Measurements from ENCODE around the gene ACP4. TPM values are rescaled to one million over a fixed set of nuclear protein-coding genes. Genes with fewer than 3 reads are reported as not detected.
"Not testable (repeated sequence)": the region's sequence is repeated elsewhere in the genome, so short reads cannot be mapped to it uniquely, and the experiment has no call there.

The ACP4 gene
- total and polyA plus RNA-seq, 3 donors from 2014 or later = 0.43 to 4.0 (median 1.9) TPM

DNA sequence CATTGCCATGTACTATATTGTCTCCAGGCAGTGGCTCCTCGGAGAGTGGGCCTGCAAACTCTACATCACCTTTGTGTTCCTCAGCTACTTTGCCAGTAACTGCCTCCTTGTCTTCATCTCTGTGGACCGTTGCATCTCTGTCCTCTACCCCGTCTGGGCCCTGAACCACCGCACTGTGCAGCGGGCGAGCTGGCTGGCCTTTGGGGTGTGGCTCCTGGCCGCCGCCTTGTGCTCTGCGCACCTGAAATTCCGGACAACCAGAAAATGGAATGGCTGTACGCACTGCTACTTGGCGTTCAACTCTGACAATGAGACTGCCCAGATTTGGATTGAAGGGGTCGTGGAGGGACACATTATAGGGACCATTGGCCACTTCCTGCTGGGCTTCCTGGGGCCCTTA lies 19.3 kb upstream of the ACP4 start:
- H3K4me3 ChIP-seq = no peak overlapping the region
- no peak for TF ChIP-seq POLR2A (IDR thresholded peaks at IDR 0.05)
- TF ChIP-seq CTCF (IDR thresholded peaks at IDR 0.05) = no peak
- intact Hi-C loops (cut with DNase I; ENCODE audit: low total_unique reads) = no loop called here
- no peak for DNase-seq
- H3K27ac ChIP-seq = no peak overlapping the region
- no peaks in the 10 kb centered on the region for H3K27me3 ChIP-seq
- 51 to 59% methylated on average over 13 of the region's 13 CpGs for WGBS, 2 donors
- no peaks in the 10 kb centered on the region for H3K9me3 ChIP-seq
- H3K36me3 ChIP-seq (ENCODE audit: low read depth, missing control alignments) = no peaks in the 10 kb centered on the region
- no peaks in the 10 kb centered on the region for H3K4me1 ChIP-seq

DNA sequence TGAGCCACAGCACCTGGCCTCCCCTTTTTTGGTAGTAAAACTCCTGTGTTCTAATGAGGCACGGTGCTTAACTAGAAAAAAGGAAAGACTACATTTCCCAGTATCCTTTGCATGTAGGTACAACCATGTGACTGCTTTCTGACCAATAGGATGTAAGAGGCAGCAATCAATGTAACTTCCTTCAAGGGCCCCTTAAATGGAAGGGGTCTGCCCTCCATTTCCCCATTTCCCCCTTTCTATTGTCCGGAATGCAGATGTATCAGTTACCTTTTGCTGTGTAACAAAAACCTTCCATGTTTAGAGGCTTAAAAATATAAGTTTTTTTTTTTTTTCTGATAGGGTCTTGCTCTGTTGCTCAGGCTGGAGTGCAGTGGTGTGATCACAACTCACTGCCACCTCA lies 17.7 kb upstream of the ACP4 start:
- no peaks in the 10 kb centered on the region for H3K9me3 ChIP-seq
- no peaks in the 10 kb centered on the region for H3K36me3 ChIP-seq (ENCODE audit: low read depth, missing control alignments)
- DNase-seq = no peak
- H3K27ac ChIP-seq = no peak overlapping the region
- H3K4me1 ChIP-seq = no peaks in the 10 kb centered on the region
- intact Hi-C loops (cut with DNase I; ENCODE audit: low total_unique reads) = no loop called here
- 39 to 45% methylated on average over 2 of the region's 2 CpGs for WGBS, 2 donors
- no peak for TF ChIP-seq CTCF (IDR thresholded peaks at IDR 0.05)
- no peak for TF ChIP-seq POLR2A (IDR thresholded peaks at IDR 0.05)
- peak overlapping the region in 1 of 2 donors; percentile 3 for H3K4me3 ChIP-seq
- H3K27me3 ChIP-seq = no peaks in the 10 kb centered on the region

GRCh38 chr19:50772912-50773311 lies 17.3 kb upstream of the ACP4 start:
- intact Hi-C loops (cut with DNase I; ENCODE audit: low total_unique reads) = not testable (repeated sequence)

GRCh38 chr19:50773454-50773853 lies 16.8 kb upstream of the ACP4 start:
- intact Hi-C loops (cut with DNase I; ENCODE audit: low total_unique reads); DNase-seq; H3K9me3 ChIP-seq; H3K36me3 ChIP-seq (ENCODE audit: low read depth, missing control alignments); H3K4me3 ChIP-seq; H3K4me1 ChIP-seq; H3K27me3 ChIP-seq; H3K27ac ChIP-seq: not testable (repeated sequence)
- WGBS, 2 donors = 47 to 58% methylated on average over 5 to 7 of the region's 7 CpGs

More at GRCh38 chr19:50772912-50773311, 17.3 kb upstream of the ACP4 start:
- not testable (repeated sequence) for H3K27me3 ChIP-seq; H3K4me1 ChIP-seq; DNase-seq; H3K4me3 ChIP-seq; H3K27ac ChIP-seq; H3K36me3 ChIP-seq (ENCODE audit: low read depth, missing control alignments); H3K9me3 ChIP-seq
- WGBS, 2 donors = 83 to 86% methylated on average over 3 of the region's 3 CpGs

DNA sequence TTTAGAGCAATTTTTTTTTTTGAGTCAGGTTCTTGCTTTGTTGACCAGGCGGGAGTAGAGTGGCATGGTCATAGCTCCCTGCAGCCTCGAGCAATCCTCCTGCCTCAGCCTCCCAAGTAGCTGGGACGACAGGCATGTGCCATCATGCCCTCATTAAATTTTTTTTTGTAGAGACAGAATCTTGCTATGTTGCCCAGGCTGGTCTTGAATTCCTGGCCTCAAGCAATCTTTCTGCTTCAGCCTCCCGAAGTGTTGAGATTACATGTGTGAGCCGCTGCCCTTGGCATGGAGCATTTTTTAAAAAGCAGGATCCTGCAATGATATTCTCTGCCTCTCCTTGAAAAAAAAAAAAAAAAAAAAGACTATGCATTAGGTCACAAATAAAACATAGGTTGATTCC lies 14.1 kb upstream of the ACP4 start:
- no peak for DNase-seq
- WGBS, 2 donors = 88 to 92% methylated on average over 5 of the region's 5 CpGs
- Histone ChIP-seq H3K4me1 (no peaks in the 10 kb centered on the region), H3K9me3 (no peaks in the 10 kb centered on the region), H3K4me3 (no peak overlapping the region), H3K27ac (no peak overlapping the region), H3K27me3 (no peaks in the 10 kb centered on the region), H3K36me3 (ENCODE audit: low read depth, missing control alignments) (no peaks in the 10 kb centered on the region)
- intact Hi-C loops (cut with DNase I; ENCODE audit: low total_unique reads) = no loop called here
- no peak for TF ChIP-seq CTCF (IDR thresholded peaks at IDR 0.05)
- no peak for TF ChIP-seq POLR2A (IDR thresholded peaks at IDR 0.05)

DNA sequence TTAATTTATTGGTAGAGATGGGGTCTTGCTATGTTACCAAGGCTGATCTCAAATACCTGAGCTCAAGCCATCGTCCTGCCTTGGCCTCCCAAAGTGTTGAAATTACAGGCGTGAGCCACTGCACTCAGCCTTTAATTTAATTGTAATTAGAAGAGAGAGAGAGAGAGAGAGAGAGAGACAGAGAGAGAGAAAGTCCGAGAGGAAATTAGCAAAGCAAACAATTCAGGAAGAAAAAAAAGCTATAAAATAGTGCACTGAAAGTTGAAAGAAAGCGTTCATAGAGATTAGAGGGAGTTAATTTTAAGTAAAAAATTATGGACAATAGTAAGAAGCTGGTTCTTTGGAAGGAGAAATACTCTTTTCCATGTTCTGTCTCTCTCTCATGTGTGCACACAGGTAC lies 13.0 kb upstream of the ACP4 start:
- intact Hi-C loops (cut with DNase I; ENCODE audit: low total_unique reads) = no loop called here
- Histone ChIP-seq H3K27ac (no peak overlapping the region), H3K4me1 (no peaks in the 10 kb centered on the region), H3K36me3 (ENCODE audit: low read depth, missing control alignments) (no peaks in the 10 kb centered on the region), H3K4me3 (no peak overlapping the region), H3K9me3 (no peaks in the 10 kb centered on the region), H3K27me3 (no peaks in the 10 kb centered on the region)
- no peak for TF ChIP-seq POLR2A (IDR thresholded peaks at IDR 0.05)
- no peak for TF ChIP-seq CTCF (IDR thresholded peaks at IDR 0.05)
- 50 to 51% methylated on average over 4 of the region's 4 CpGs for WGBS, 2 donors
- no peak for DNase-seq

Data from testis (tissue), 3 donors.